Measurements from ENCODE around the gene RBMXL2. TPM values are rescaled to one million over a fixed set of nuclear protein-coding genes. Genes with fewer than 3 reads are reported as not detected.

RBMXL2 gene
- total and polyA plus RNA-seq, 2 of the 4 experiments (the other 2 are of a cell fraction), result not detected

GRCh38 chr11:7062534-7062933 is 26.3 kb upstream of the RBMXL2 start:
- POLR2A ChIA-PET (ENCODE audit: unreplicated experiment), result no interaction called here

More at GRCh38 chr11:7062534-7062933, 26.3 kb upstream of the RBMXL2 start:
- no peak overlapping the region for H3K9ac ChIP-seq (ENCODE audit: low read depth, low read length)
- H2BK15ac ChIP-seq (ENCODE audit: low read depth, low read length), result no peak overlapping the region
- no peak overlapping the region for H2AFZ ChIP-seq (replicated peaks; ENCODE audit: low read length, poor library complexity)
- H3K9me1 ChIP-seq (ENCODE audit: insufficient read depth, low read length), result no peaks in the 10 kb centered on the region
- H3K9me3 ChIP-seq (ENCODE audit: control insufficient read depth, insufficient read depth, low read length), result no peaks in the 10 kb centered on the region
- ATAC-seq (ENCODE audit: low read depth) (no peak), DNase-seq (no peak)
- H2BK20ac ChIP-seq (ENCODE audit: low read depth, low read length), result no peak overlapping the region
- no peak overlapping the region for H3K27ac ChIP-seq (ENCODE audit: insufficient read depth, low read length)
- H4K20me1 ChIP-seq (ENCODE audit: insufficient read depth, low read length), result no peaks in the 10 kb centered on the region
- H3K4me3 ChIP-seq (ENCODE audit: insufficient read depth, low read depth, low read length), result no peak overlapping the region
- dilution Hi-C loops (cut with HindIII; ENCODE audit: low sequenced_read_pairs, unreplicated experiment), result no loop called here
- intact Hi-C loops (cut with micrococcal nuclease), result no loop called here
- no peak overlapping the region for H3K23ac ChIP-seq (ENCODE audit: low read depth, low read length)
- no peak overlapping the region for H4K91ac ChIP-seq (ENCODE audit: insufficient read depth, low read depth, low read length)
- no peak overlapping the region for H2AK5ac ChIP-seq (ENCODE audit: low read depth, low read length)
- in situ Hi-C loops (cut with MboI; ENCODE audit: low sequenced_read_pairs), result no loop called here
- H3K36me3 ChIP-seq (ENCODE audit: control insufficient read depth, insufficient read depth, low read length), result no peaks in the 10 kb centered on the region
- TF ChIP-seq FOS (IDR thresholded peaks at IDR 0.05; ENCODE audit: low read depth, low read length), result no peak
- TF ChIP-seq USF2 (IDR thresholded peaks at IDR 0.05; ENCODE audit: low read depth, low read length), result no peak
- no peak for TF ChIP-seq MXI1 (IDR thresholded peaks at IDR 0.05; ENCODE audit: borderline replicate concordance, low read depth, low read length)
- TF ChIP-seq RFX5 (IDR thresholded peaks at IDR 0.05; ENCODE audit: low read depth, low read length), result no peak
- TF ChIP-seq POLR2A (IDR thresholded peaks at IDR 0.05; ENCODE audit: low read depth, low read length), result no peak
- no peaks in the 10 kb centered on the region for H3K79me1 ChIP-seq (ENCODE audit: low read depth in 1 of 2, low read length in 2 of 2)
- H3K27me3 ChIP-seq (ENCODE audit: control insufficient read depth, insufficient read depth, low read length), result no peaks in the 10 kb centered on the region
- H2AK9ac ChIP-seq (replicated peaks; ENCODE audit: low read depth, low read length, poor library complexity), result no peak overlapping the region
- H3K56ac ChIP-seq (ENCODE audit: extremely low read depth, insufficient read depth, low read length), result no peak overlapping the region
- H3K4me1 ChIP-seq (ENCODE audit: control insufficient read depth, insufficient read depth, low read length), result no peaks in the 10 kb centered on the region
- no peak overlapping the region for H3K14ac ChIP-seq (replicated peaks; ENCODE audit: low read depth, low read length)
- no peak overlapping the region for H4K8ac ChIP-seq (ENCODE audit: low read depth in 2 of 2, low read length in 2 of 2)
- no TSS peak for BruUV-seq (replicated peaks)
- H4K5ac ChIP-seq (ENCODE audit: low read depth, low read length), result no peak overlapping the region
- CTCF ChIA-PET, result no interaction called here
- no peak overlapping the region for H2BK120ac ChIP-seq (ENCODE audit: low read depth, low read length)
- H3K18ac ChIP-seq (ENCODE audit: low read depth, low read length), result no peak overlapping the region
- no peak overlapping the region for H3K4me2 ChIP-seq (ENCODE audit: low read depth, low read length)
- no peak overlapping the region for H3K4ac ChIP-seq (ENCODE audit: low read depth, low read length)
- WGBS, 2 experiments (ENCODE audit: extremely low coverage in 2 of 2, insufficient read length in 1 of 2), result no CpG with 5 or more reads among the region's 2 CpGs
- H2BK5ac ChIP-seq (ENCODE audit: low read depth, low read length, poor library complexity, severe bottlenecking), result no peak overlapping the region

Measured in IMR-90 (cell line).